H9 (cell line): ENCODE data around the gene SLC25A2. TPM values are rescaled to one million over a fixed set of nuclear protein-coding genes. Genes with fewer than 3 reads are reported as not detected.

ENCODE experiments used
- DNase-seq: peaks from one replicate; pipeline ENCODE4 v3.0.0-alpha.2; 2017
- H2AFZ ChIP-seq: one replicate; pipeline ENCODE4 v1.6.1; 2013; ENCODE audit warnings: mild to moderate bottlenecking, low read length, control low read depth, moderate library complexity
- H2AK5ac ChIP-seq: 2 replicates; pipeline ENCODE4 v1.6.1; 2013; ENCODE audit warnings: low read length, control low read depth, mixed read lengths; ENCODE audit not compliant: insufficient read length
- H2BK120ac ChIP-seq: one replicate; pipeline ENCODE4 v1.6.1; 2013; ENCODE audit warnings: low read depth, mild to moderate bottlenecking, low read length, control low read depth, inconsistent platforms; ENCODE audit not compliant: poor library complexity, severe bottlenecking
- H2BK12ac ChIP-seq: 2 replicates; pipeline ENCODE4 v1.6.1; 2013; ENCODE audit warnings: low read length, control low read depth, mixed read lengths, low read depth; ENCODE audit not compliant: insufficient read length
- H2BK15ac ChIP-seq: 2 replicates; pipeline ENCODE4 v1.6.1; 2013; ENCODE audit warnings: low read depth, low read length, control low read depth
- H2BK20ac ChIP-seq: one replicate; pipeline ENCODE4 v1.6.1; 2013; ENCODE audit warnings: low read depth, mild to moderate bottlenecking, low read length, control low read depth, inconsistent platforms; ENCODE audit not compliant: poor library complexity, severe bottlenecking
- H2BK5ac ChIP-seq: 2 replicates; pipeline ENCODE4 v1.6.1; 2013; ENCODE audit warnings: low read length, control low read depth, mixed read lengths; ENCODE audit not compliant: insufficient read length
- H3K14ac ChIP-seq: 2 replicates; pipeline ENCODE4 v1.6.1; 2013; ENCODE audit warnings: low read length, control low read depth; ENCODE audit not compliant: insufficient read depth
- H3K18ac ChIP-seq: 2 replicates; pipeline ENCODE4 v1.6.1; 2013; ENCODE audit warnings: low read depth, mild to moderate bottlenecking, mixed read lengths, low read length, control low read depth; ENCODE audit not compliant: insufficient read length
- H3K23ac ChIP-seq: 2 replicates; pipeline ENCODE4 v1.6.1; 2013; ENCODE audit warnings: low read length, control low read depth, mixed read lengths, low read depth; ENCODE audit not compliant: insufficient read length
- H3K23me2 ChIP-seq: 2 replicates; pipeline ENCODE4 v1.6.1; 2013; ENCODE audit warnings: low read depth, mild to moderate bottlenecking, mixed read lengths, low read length, control low read depth; ENCODE audit not compliant: insufficient read length, poor library complexity, severe bottlenecking
- H3K27ac ChIP-seq: 2 replicates; pipeline ENCODE4 v1.5.1; 2013; ENCODE audit warnings: low read length, control low read depth, mixed read lengths, low read depth; ENCODE audit not compliant: insufficient read length
- H3K27me3 ChIP-seq: 2 replicates; pipeline ENCODE4 v1.6.1; 2013; ENCODE audit warnings: low read length, control low read depth, inconsistent platforms; ENCODE audit not compliant: insufficient read depth
- H3K4ac ChIP-seq: 2 replicates; pipeline ENCODE4 v1.6.1; 2013; ENCODE audit warnings: low read depth, mild to moderate bottlenecking, control low read depth, inconsistent platforms, low read length, moderate library complexity
- H3K4me1 ChIP-seq: 2 replicates; pipeline ENCODE4 v1.6.1; 2013; ENCODE audit warnings: low read length, control low read depth, inconsistent platforms; ENCODE audit not compliant: insufficient read depth
- H3K4me2 ChIP-seq: 2 replicates; pipeline ENCODE4 v1.6.1; 2013; ENCODE audit warnings: low read length, control low read depth, mixed read lengths; ENCODE audit not compliant: insufficient read length, insufficient read depth
- H3K56ac ChIP-seq: 2 replicates; pipeline ENCODE4 v1.6.1; 2013; ENCODE audit warnings: low read depth, mild to moderate bottlenecking, mixed read lengths, low read length, control low read depth; ENCODE audit not compliant: insufficient read length
- H3K79me1 ChIP-seq: 2 replicates; pipeline ENCODE4 v1.6.1; 2013; ENCODE audit warnings: low read depth, mild to moderate bottlenecking, moderate library complexity, low read length, control low read depth, inconsistent platforms; ENCODE audit not compliant: insufficient read depth, poor library complexity, severe bottlenecking
- H3K79me2 ChIP-seq: 2 replicates; pipeline ENCODE4 v1.6.1; 2013; ENCODE audit warnings: low read length, control low read depth, inconsistent platforms; ENCODE audit not compliant: insufficient read depth
- H3K9ac ChIP-seq: 2 replicates; pipeline ENCODE4 v1.6.1; 2013; ENCODE audit warnings: low read length, control low read depth, mixed read lengths; ENCODE audit not compliant: insufficient read length; ENCODE audit errors: extremely low read depth
- H3K9me3 ChIP-seq: one replicate; pipeline ENCODE4 v1.6.1; 2013; ENCODE audit warnings: low read depth, low read length, inconsistent platforms; ENCODE audit not compliant: control insufficient read depth
- H3T11ph ChIP-seq: one replicate; pipeline ENCODE4 v1.6.1; 2013; ENCODE audit warnings: mild to moderate bottlenecking, low read length, control low read depth, inconsistent platforms
- H4K20me1 ChIP-seq: one replicate; pipeline ENCODE4 v1.6.1; 2013; ENCODE audit not compliant: control insufficient read depth, insufficient read length, insufficient read depth
- H4K5ac ChIP-seq: 2 replicates; pipeline ENCODE4 v1.6.1; 2013; ENCODE audit warnings: low read depth, mild to moderate bottlenecking, mixed read lengths, low read length, control low read depth; ENCODE audit not compliant: insufficient read length
- H4K8ac ChIP-seq: replicated peaks from 2 replicates; pipeline ENCODE4 v1.6.1; 2013; ENCODE audit warnings: low read length, control low read depth, mixed read lengths, low read depth; ENCODE audit not compliant: insufficient read length
- H4K91ac ChIP-seq: 2 replicates; pipeline ENCODE4 v1.6.1; 2013; ENCODE audit warnings: low read depth, mild to moderate bottlenecking, moderate library complexity, mixed read lengths, low read length, control low read depth; ENCODE audit not compliant: insufficient read length
- H3K27ac Mint-ChIP-seq, 3 experiments: 2 replicates in 2 of 3; 3 replicates in 1 of 3; pipeline ENCODE4 v1.8.0; 2020 to 2021; ENCODE audit warnings: mixed read lengths in 3 of 3, mild to moderate bottlenecking in 1 of 3, moderate library complexity in 1 of 3
- H3K27me3 Mint-ChIP-seq: 2 replicates; pipeline ENCODE4 v1.8.0; 2021; ENCODE audit warnings: low read depth, mild to moderate bottlenecking, moderate library complexity, mixed read lengths
- H3K36me3 Mint-ChIP-seq, 3 experiments: 2 replicates in 2 of 3; 3 replicates in 1 of 3; pipeline ENCODE4 v1.8.0; 2020 to 2021; ENCODE audit warnings: low read depth in 3 of 3, mixed read lengths in 3 of 3; ENCODE audit not compliant: insufficient read depth in 1 of 3
- H3K4me1 Mint-ChIP-seq, 2 experiments: 2 replicates each; pipeline ENCODE4 v1.8.0; 2020; ENCODE audit warnings: mixed read lengths in 2 of 2
- H3K4me3 Mint-ChIP-seq, 2 experiments: 2 replicates in 1 of 2; 3 replicates in 1 of 2; pipeline ENCODE4 v1.8.0; 2020 to 2021; ENCODE audit warnings: mild to moderate bottlenecking in 2 of 2, mixed read lengths in 2 of 2, moderate library complexity in 1 of 2
- H3K9me3 Mint-ChIP-seq, 2 experiments: 2 replicates in 1 of 2; 3 replicates in 1 of 2; pipeline ENCODE4 v1.8.0; 2020; ENCODE audit warnings: mild to moderate bottlenecking in 2 of 2, mixed read lengths in 2 of 2, moderate library complexity in 1 of 2
- CTCF ChIP-seq: fragments of 200-600 bp; sonication (generic); conservative IDR thresholded peaks from 3 replicates; pipeline ENCODE4 v1.8.0; 2021; ENCODE audit warnings: antibody characterized with exemption, mild to moderate bottlenecking
- WGBS: extraction: QIAGEN DNeasy Blood & Tissue Kit; methylation state at CpG from one replicate; pipeline ENCODE4 v1.1.7; 2013; ENCODE audit warnings: missing lambda C conversion rate, low lambda C conversion rate, mixed read lengths; ENCODE audit not compliant: insufficient read length; ENCODE audit errors: extremely low coverage; 5-methylcytosine and 5-hydroxymethylcytosine counted together
- total RNA-seq: library from RNA; stranded (reverse); gene quantifications from 2 replicates; pipeline ENCODE4 v1.2.1, GENCODE V29; 2021

Gene SLC25A2
- total RNA-seq, 1 experiment from 2014 or later, result not detected

- no peak overlapping the region for H3K4ac ChIP-seq
- no peak overlapping the region for H3K4me3 Mint-ChIP-seq
- no peak overlapping the region for H4K5ac ChIP-seq
- H3K27ac Mint-ChIP-seq, result no peak overlapping the region
- no peak for DNase-seq
- H3K9me3 Mint-ChIP-seq, result peaks cover 14 to 62% of the 10 kb centered on the region in 2 experiments; a peak in 4 of 5 replicates
- H3K27me3 ChIP-seq, result no peaks in the 10 kb centered on the region
- no peaks in the 10 kb centered on the region for H4K20me1 ChIP-seq
- no peak overlapping the region for H2AFZ ChIP-seq
- no peak overlapping the region for H3K23ac ChIP-seq
- no peak overlapping the region for H2BK12ac ChIP-seq
- H3K4me2 ChIP-seq, result no peak overlapping the region
- no peak overlapping the region for H2BK20ac ChIP-seq
- H3T11ph ChIP-seq, result no peak overlapping the region
- no peaks in the 10 kb centered on the region for H3K4me1 Mint-ChIP-seq
- no peak overlapping the region for H3K56ac ChIP-seq
- no peak overlapping the region for H2BK120ac ChIP-seq
- no peak overlapping the region for H4K8ac ChIP-seq
- no peak overlapping the region for H3K9ac ChIP-seq
- no peak overlapping the region for H3K27ac ChIP-seq
- H3K14ac ChIP-seq, result no peak overlapping the region
- H3K79me1 ChIP-seq, result no peaks in the 10 kb centered on the region
- no peak for TF ChIP-seq CTCF
- H3K18ac ChIP-seq, result no peak overlapping the region
- no peaks in the 10 kb centered on the region for H3K23me2 ChIP-seq
- no peak overlapping the region for H4K91ac ChIP-seq
- no peaks in the 10 kb centered on the region for H3K4me1 ChIP-seq
- peaks cover 0 to 6% (median 0%) of the 10 kb centered on the region in 3 experiments; a peak in 3 of 7 replicates for H3K36me3 Mint-ChIP-seq
- no peak overlapping the region for H2AK5ac ChIP-seq
- no peaks in the 10 kb centered on the region; the same call in 1 of the 2 replicates for H3K79me2 ChIP-seq
- H3K9me3 ChIP-seq, result no peaks in the 10 kb centered on the region
- no peak overlapping the region for H2BK15ac ChIP-seq
- H3K27me3 Mint-ChIP-seq, result no peaks in the 10 kb centered on the region
- no peak overlapping the region for H2BK5ac ChIP-seq
- WGBS, result no CpG with 5 or more reads among the region's 1 CpG
Observed at GRCh38 chr5:141306630-141307029, 2.8 kb upstream of the SLC25A2 start.
